Smooth muscle cell (in vitro differentiated cells): ENCODE results near the gene CST9. TPM values are rescaled to one million over a fixed set of nuclear protein-coding genes. Genes with fewer than 3 reads are reported as not detected.

Experiments
- DNase-seq: peaks from one replicate; lab custom pipeline; 2025; ENCODE audit not compliant: unreplicated experiment; lab: John Stamatoyannopoulos, UW
- H2AFZ ChIP-seq: fragments of 200-600 bp; sonication (generic); 2 replicates; pipeline ENCODE4 v1.6.0; 2016; ENCODE audit warnings: antibody characterized with exemption, low read depth, mild to moderate bottlenecking
- H3F3A ChIP-seq: fragments of 200-600 bp; sonication (generic); 2 replicates; pipeline ENCODE4 v1.6.0; 2017; ENCODE audit warnings: antibody characterized with exemption, low read depth
- H3K27ac ChIP-seq: fragments of 200-600 bp; sonication (generic); 2 replicates; pipeline ENCODE4 v1.5.1; 2016; ENCODE audit warnings: low read depth, mild to moderate bottlenecking
- H3K27me3 ChIP-seq: fragments of 200-600 bp; sonication (generic); 2 replicates; pipeline ENCODE4 v1.6.1; 2016; ENCODE audit warnings: low read depth, mild to moderate bottlenecking
- H3K36me3 ChIP-seq: fragments of 200-600 bp; sonication (generic); 2 replicates; pipeline ENCODE4 v1.5.1; 2016; ENCODE audit warnings: low read depth
- H3K4me1 ChIP-seq: fragments of 200-600 bp; sonication (generic); 2 replicates; pipeline ENCODE4 v1.5.1; 2016; ENCODE audit warnings: low read depth
- H3K4me2 ChIP-seq: fragments of 200-600 bp; sonication (generic); 2 replicates; pipeline ENCODE4 v1.6.0; 2016; ENCODE audit warnings: mild to moderate bottlenecking
- H3K4me3 ChIP-seq: fragments of 200-600 bp; sonication (generic); 2 replicates; pipeline ENCODE4 v1.5.1; 2016; ENCODE audit warnings: mild to moderate bottlenecking
- H3K79me2 ChIP-seq: fragments of 200-600 bp; sonication (generic); 2 replicates; pipeline ENCODE4 v1.6.0; 2016; ENCODE audit warnings: low read depth, mild to moderate bottlenecking
- H3K9ac ChIP-seq: fragments of 200-600 bp; sonication (generic); 2 replicates; pipeline ENCODE4 v1.6.0; 2016; ENCODE audit warnings: low read depth
- H3K9me3 ChIP-seq: fragments of 200-600 bp; sonication (generic); replicated peaks from 2 replicates; pipeline ENCODE4 v1.5.1; 2016; ENCODE audit warnings: low read depth
- H4K20me1 ChIP-seq: fragments of 200-600 bp; sonication (generic); 2 replicates; pipeline ENCODE4 v1.6.0; 2016; ENCODE audit warnings: low read depth
- CTCF ChIP-seq: fragments of 200-600 bp; sonication (generic); IDR thresholded peaks from 2 replicates; pipeline ENCODE4 v1.5.1; 2017; ENCODE audit warnings: borderline replicate concordance, mild to moderate bottlenecking, antibody characterized with exemption; ENCODE audit not compliant: insufficient read depth, poor library complexity, severe bottlenecking
- WGBS: methylation state at CpG from one replicate; pipeline ENCODE4 v1.1.7; 2016; ENCODE audit warnings: low lambda C conversion rate; 5-methylcytosine and 5-hydroxymethylcytosine counted together
- polyA plus RNA-seq: library from polyadenylated mRNA; unstranded; fragments of >200 nt; fragmentation: Nextera tagmentation; extraction: Ambion mirVana; gene quantifications from 2 replicates; pipeline ENCODE4 v1.2.1, GENCODE V29; 2016
- total RNA-seq: library from RNA; depleted of rRNA; stranded (reverse); fragments of >200 nt; gene quantifications from 2 replicates; pipeline ENCODE4 v1.2.3, GENCODE V29; 2014

CST9 gene
- total and polyA plus RNA-seq, 2 experiments from 2014 or later: not detected

GRCh38 chr20:23629017-23629541 lies 23.4 kb upstream of the CST9 start:
- DNase-seq: no peak
- 51% methylated on average over 7 of the region's 7 CpGs for WGBS
- no peak overlapping the region for H3K9ac ChIP-seq
- no peak overlapping the region for H3K27ac ChIP-seq
- H2AFZ ChIP-seq: no peak overlapping the region
- no peaks in the 10 kb centered on the region for H4K20me1 ChIP-seq
- no peaks in the 10 kb centered on the region for H3K4me1 ChIP-seq
- no peaks in the 10 kb centered on the region for H3K36me3 ChIP-seq
- H3K4me2 ChIP-seq: no peak overlapping the region
- no peaks in the 10 kb centered on the region for H3K79me2 ChIP-seq
- H3K27me3 ChIP-seq: no peaks in the 10 kb centered on the region
- H3K9me3 ChIP-seq: no peaks in the 10 kb centered on the region
- no peaks in the 10 kb centered on the region for H3F3A ChIP-seq
- no peak for TF ChIP-seq CTCF
- H3K4me3 ChIP-seq: no peak overlapping the region

DNA sequence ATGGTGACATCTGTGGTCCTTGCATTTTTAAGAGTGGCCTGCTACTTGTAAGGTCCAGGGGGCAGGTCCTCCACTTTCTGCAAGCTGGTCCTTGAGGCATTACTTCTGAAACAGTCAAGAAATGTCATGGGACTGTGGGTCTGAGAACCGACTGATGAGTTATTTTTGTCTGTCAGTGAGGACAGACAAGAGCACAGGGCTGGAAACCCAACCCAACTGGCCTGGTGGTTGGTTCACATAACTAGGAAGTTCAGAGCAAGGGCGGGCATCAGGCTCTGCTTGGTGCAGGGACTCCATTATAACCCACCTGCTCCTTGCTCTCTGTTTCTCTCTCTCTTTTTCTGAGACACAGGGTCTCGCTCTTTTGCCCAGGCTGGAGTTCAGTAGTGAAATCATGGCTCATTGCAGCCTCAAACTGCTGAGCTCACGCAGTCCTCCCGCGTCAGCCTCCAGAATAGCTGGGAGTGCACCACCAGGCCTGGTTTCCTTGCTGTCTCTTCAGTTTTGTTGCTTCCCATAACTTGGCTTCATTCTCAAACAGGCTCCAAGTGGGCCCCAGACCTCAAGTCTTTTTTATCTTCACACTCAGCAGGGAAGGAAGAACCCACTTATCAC lies 22.8 kb upstream of the CST9 start:
- no peaks in the 10 kb centered on the region for H3K27me3 ChIP-seq
- no peak for TF ChIP-seq CTCF
- H3K9ac ChIP-seq: no peak overlapping the region
- H3K4me2 ChIP-seq: no peak overlapping the region
- no peaks in the 10 kb centered on the region for H4K20me1 ChIP-seq
- H2AFZ ChIP-seq: no peak overlapping the region
- no peaks in the 10 kb centered on the region for H3K4me1 ChIP-seq
- H3F3A ChIP-seq: peaks cover 5% of the 10 kb centered on the region
- no peaks in the 10 kb centered on the region for H3K9me3 ChIP-seq
- H3K27ac ChIP-seq: no peak overlapping the region
- WGBS: 91% methylated on average over 6 of the region's 6 CpGs
- DNase-seq: no peak
- H3K79me2 ChIP-seq: no peaks in the 10 kb centered on the region
- no peaks in the 10 kb centered on the region for H3K36me3 ChIP-seq
- no peak overlapping the region for H3K4me3 ChIP-seq

GRCh38 chr20:23627501-23627900 lies 21.8 kb upstream of the CST9 start:
- no peaks in the 10 kb centered on the region for H3K27me3 ChIP-seq
- no peak for TF ChIP-seq CTCF
- 71% methylated on average over 3 of the region's 3 CpGs for WGBS
- no peak overlapping the region for H3K4me2 ChIP-seq
- H3K9ac ChIP-seq: no peak overlapping the region
- H3F3A ChIP-seq: peaks cover 5% of the 10 kb centered on the region
- no peak overlapping the region for H3K4me3 ChIP-seq
- H2AFZ ChIP-seq: no peak overlapping the region
- H4K20me1 ChIP-seq: no peaks in the 10 kb centered on the region
- no peak for DNase-seq
- H3K79me2 ChIP-seq: no peaks in the 10 kb centered on the region
- no peak overlapping the region for H3K27ac ChIP-seq
- H3K4me1 ChIP-seq: no peaks in the 10 kb centered on the region
- no peaks in the 10 kb centered on the region for H3K9me3 ChIP-seq
- H3K36me3 ChIP-seq: no peaks in the 10 kb centered on the region
